Inferior parietal cortex (tissue), 1 donor: Measurements from ENCODE around the gene SPARCL1.
"Not testable (repeated sequence)": the region's sequence is repeated elsewhere in the genome, so short reads cannot be mapped to it uniquely, and the experiment has no call there.

ENCODE experiments used
- DNase-seq: peaks from one replicate; pipeline ENCODE4 v3.0.0-alpha.2; 2016; ENCODE audit errors: extremely low spot score

Gene SPARCL1

GRCh38 chr4:87529187-87529586 lies at the start of gene SPARCL1:
Gene SPARCL1 (minus strand): TSS chr4:87529376. CDS start chr4:87499574, 29,802 bp downstream.
- DNase-seq = no peak

- DNase-seq = no peak
These were observed 46.8 kb upstream of the SPARCL1 start for GRCh38 chr4:87575983-87576382.

GRCh38 chr4:87575408-87575807 lies 46.2 kb upstream of the SPARCL1 start:
- no peak for DNase-seq

- no peak for DNase-seq
These were observed 45.8 kb upstream of the SPARCL1 start for GRCh38 chr4:87574996-87575395.

- DNase-seq = not testable (repeated sequence)
These were observed 45.2 kb upstream of the SPARCL1 start for GRCh38 chr4:87574376-87574775.

GRCh38 chr4:87570290-87570805 lies 41.2 kb upstream of the SPARCL1 start:
- no peak for DNase-seq

- DNase-seq = no peak
These were observed 38.0 kb upstream of the SPARCL1 start for GRCh38 chr4:87567191-87567590.

GRCh38 chr4:87566276-87566675 lies 37.1 kb upstream of the SPARCL1 start:
- DNase-seq = no peak

- DNase-seq = no peak
These were observed 36.6 kb upstream of the SPARCL1 start for GRCh38 chr4:87565746-87566145.

GRCh38 chr4:87560802-87561201 lies 31.6 kb upstream of the SPARCL1 start:
- DNase-seq = no peak

- DNase-seq = no peak
These were observed 30.1 kb upstream of the SPARCL1 start for GRCh38 chr4:87559090-87559837.

GRCh38 chr4:87557348-87557747 lies 28.2 kb upstream of the SPARCL1 start:
- DNase-seq = no peak

GRCh38 chr4:87555773-87556619 lies 26.8 kb upstream of the SPARCL1 start:
- peak; percentile 69 for DNase-seq

GRCh38 chr4:87553182-87553581 lies 24.0 kb upstream of the SPARCL1 start:
- DNase-seq = no peak

GRCh38 chr4:87551361-87551760 lies 22.2 kb upstream of the SPARCL1 start:
- no peak for DNase-seq

GRCh38 chr4:87547016-87547708 lies 18.0 kb upstream of the SPARCL1 start:
- no peak for DNase-seq

- no peak for DNase-seq
These were observed 15.9 kb upstream of the SPARCL1 start for GRCh38 chr4:87545052-87545451.

- no peak for DNase-seq
These were observed 14.8 kb upstream of the SPARCL1 start for GRCh38 chr4:87543835-87544461.

GRCh38 chr4:87542734-87543312 lies 13.6 kb upstream of the SPARCL1 start:
- DNase-seq = no peak

- DNase-seq = peak; percentile 76
These were observed 13.0 kb upstream of the SPARCL1 start for GRCh38 chr4:87541956-87542709.

- DNase-seq = no peak
These were observed 12.3 kb upstream of the SPARCL1 start for GRCh38 chr4:87541521-87541920.
